HepG2 (cell line): ENCODE data around the gene UNC5C.

Experiments used
- JUN ChIP-seq: sonication (generic); formaldehyde crosslinking; IDR thresholded peaks from 2 replicates; pipeline ENCODE4 v1.4.0; 2020; ENCODE audit warnings: mild to moderate bottlenecking, missing genetic modification reagents
- ZNF7 ChIP-seq: IDR thresholded peaks from 2 replicates; pipeline ENCODE4 v1.6.1; 2016; ENCODE audit warnings: missing biosample characterization, missing genetic modification reagents

GRCh38 chr4:95142932-95143331, 405.8 kb downstream of the UNC5C start:
- TF ChIP-seq JUN (CRISPR knock-in tag) (no peak), ZNF7 (no peak)
